Vagina (tissue), 2 donors: Measurements from ENCODE around the gene GORASP1.
A peak's percentile ranks its signal among the peaks of the same experiment; 100 is the strongest.

Experiments
- POLR2A ChIP-seq, 2 donors: fragments of 450-650 bp; IDR thresholded peaks; one replicate each; pipeline ENCODE4 v1.6.1; 2017; ENCODE audit warnings: antibody characterized with exemption in 2 of 2, mild to moderate bottlenecking in 2 of 2, moderate library complexity in 2 of 2
- TF ChIP-seq, protein P1 (sequence below), 3 experiments: fragments of 450-650 bp in 2 of 3; fragments of 200-600 bp in 1 of 3; sonication (generic) in 1 of 3; IDR thresholded peaks; one replicate each; pipeline ENCODE4 v1.5.1; 2017 to 2019; ENCODE audit warnings: antibody characterized with exemption in 3 of 3, mild to moderate bottlenecking in 2 of 3, moderate library complexity in 2 of 3

DNA sequence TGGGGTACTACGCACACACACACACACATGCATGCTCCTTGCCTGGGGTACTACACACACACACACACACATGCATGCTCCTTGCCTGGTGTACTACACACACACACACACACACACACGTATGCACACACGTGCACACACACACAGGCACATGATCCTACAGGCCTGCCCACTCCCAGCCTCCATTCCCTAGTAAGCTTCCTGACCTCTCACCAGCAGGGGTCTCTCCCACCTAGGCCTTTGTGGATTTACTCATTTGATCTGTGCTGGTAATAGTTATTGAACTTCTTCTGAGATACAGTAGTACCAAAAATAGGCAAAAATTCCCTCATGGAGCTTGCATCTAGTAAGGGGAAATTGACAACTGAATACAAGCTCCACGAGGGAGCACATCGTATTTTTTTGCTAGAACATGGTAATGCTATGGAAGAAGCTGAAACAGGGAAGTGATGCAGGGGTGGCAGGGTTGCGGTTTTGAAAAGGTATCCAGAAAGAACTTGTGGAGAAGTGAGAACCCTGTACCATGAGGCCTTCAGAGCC is 19.2 kb upstream of the GORASP1 start:
- TF ChIP-seq, protein P1, sequence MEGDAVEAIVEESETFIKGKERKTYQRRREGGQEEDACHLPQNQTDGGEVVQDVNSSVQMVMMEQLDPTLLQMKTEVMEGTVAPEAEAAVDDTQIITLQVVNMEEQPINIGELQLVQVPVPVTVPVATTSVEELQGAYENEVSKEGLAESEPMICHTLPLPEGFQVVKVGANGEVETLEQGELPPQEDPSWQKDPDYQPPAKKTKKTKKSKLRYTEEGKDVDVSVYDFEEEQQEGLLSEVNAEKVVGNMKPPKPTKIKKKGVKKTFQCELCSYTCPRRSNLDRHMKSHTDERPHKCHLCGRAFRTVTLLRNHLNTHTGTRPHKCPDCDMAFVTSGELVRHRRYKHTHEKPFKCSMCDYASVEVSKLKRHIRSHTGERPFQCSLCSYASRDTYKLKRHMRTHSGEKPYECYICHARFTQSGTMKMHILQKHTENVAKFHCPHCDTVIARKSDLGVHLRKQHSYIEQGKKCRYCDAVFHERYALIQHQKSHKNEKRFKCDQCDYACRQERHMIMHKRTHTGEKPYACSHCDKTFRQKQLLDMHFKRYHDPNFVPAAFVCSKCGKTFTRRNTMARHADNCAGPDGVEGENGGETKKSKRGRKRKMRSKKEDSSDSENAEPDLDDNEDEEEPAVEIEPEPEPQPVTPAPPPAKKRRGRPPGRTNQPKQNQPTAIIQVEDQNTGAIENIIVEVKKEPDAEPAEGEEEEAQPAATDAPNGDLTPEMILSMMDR (IDR thresholded peaks at IDR 0.05), result peak; percentile 12 to 60 (median 53)
- TF ChIP-seq POLR2A (IDR thresholded peaks at IDR 0.05), result no peak
